G401.6 (cell line): ENCODE data around the gene ASIP.
"Not testable (repeated sequence)": the region's sequence is repeated elsewhere in the genome, so short reads cannot be mapped to it uniquely, and the experiment has no call there.

Source experiments
- FAIRE-seq: peaks from 2 replicates; lab custom pipeline; 2012; peaks lifted over from hg19 to GRCh38; lab: Jason Lieb, UNC

The ASIP gene, protein sequence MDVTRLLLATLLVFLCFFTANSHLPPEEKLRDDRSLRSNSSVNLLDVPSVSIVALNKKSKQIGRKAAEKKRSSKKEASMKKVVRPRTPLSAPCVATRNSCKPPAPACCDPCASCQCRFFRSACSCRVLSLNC

DNA sequence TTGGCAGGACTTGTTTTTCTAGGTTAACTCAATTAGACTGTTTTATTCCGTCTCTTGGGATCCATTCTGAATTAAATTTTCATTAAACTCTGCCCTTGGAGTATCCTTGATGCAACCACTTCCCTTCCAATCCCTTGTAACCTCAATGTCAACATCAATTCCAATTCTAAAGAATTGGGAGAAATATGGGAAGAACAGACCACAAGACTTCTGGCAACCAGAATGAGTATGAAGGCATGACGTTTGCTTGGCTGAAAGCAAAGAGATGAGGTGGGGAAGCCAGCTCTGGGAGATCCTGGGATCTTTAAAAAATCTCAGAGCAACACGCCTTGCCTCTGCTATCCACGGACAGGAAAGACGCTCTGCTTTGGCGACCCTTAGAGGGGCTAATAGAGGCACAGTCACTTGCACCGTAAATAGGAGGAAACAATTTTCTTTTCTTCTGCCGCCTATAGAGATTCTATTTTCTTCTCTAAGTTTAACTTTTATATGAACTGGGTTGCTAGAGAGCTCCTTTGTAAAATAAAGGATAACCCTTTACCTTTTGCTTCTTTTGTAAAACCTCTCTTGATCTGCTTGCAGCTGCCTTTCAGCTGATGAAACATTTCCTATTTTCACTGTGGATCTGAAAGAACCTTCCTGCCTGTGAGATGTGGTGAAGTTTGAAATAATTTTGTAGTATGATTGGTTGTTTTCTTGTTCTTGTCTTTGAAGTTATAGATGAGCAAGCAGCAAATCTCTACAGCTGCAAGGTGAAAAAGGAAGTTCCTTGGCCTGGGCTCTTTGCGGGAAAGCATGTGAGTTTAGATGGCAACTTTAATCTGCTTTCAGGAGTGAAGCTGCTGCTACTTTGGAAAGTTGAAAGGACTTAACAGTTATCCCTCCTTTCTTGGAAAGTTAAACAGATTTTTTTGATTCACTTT is at the start of gene ASIP:
Gene ASIP, plus strand, starts transcription at position 731 of the 923 bp plus-strand sequence. CDS start 18,952 bp downstream, outside the sequence.
- FAIRE-seq: no peak

GRCh38 chr20:34193051-34193450 is 48.2 kb upstream of the ASIP start:
- FAIRE-seq: no peak

- FAIRE-seq: no peak
Observed at GRCh38 chr20:34199183-34199582, 42.0 kb upstream of the ASIP start.

DNA sequence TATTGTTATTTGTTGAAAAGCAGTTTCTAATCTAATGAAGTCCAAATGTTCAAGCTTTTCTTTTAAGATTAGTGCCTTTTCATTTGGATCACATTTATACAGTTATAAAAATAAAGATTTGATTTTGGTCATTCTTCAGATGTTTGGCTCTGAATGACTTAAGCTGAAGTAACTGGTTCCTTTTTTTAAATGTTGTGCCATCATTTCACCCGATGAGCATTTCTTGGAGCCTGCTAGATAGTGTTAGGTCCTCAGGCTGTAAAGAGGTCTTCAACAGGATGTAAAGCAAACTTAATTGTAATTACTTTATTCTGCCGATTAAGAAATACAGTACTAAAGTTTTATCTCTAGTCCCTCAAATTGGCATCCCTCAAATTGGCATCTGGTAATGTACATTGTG is 41.2 kb upstream of the ASIP start:
- FAIRE-seq: no peak

- no peak for FAIRE-seq
Observed at GRCh38 chr20:34201531-34201930, 39.7 kb upstream of the ASIP start.

- FAIRE-seq: not testable (repeated sequence)
Observed at GRCh38 chr20:34205172-34205880, 35.9 kb upstream of the ASIP start.

GRCh38 chr20:34209111-34209510 is 32.1 kb upstream of the ASIP start:
- no peak for FAIRE-seq

- no peak for FAIRE-seq
Observed at GRCh38 chr20:34210271-34210670, 31.0 kb upstream of the ASIP start.

GRCh38 chr20:34211591-34211990 is 29.6 kb upstream of the ASIP start:
- FAIRE-seq: no peak

DNA sequence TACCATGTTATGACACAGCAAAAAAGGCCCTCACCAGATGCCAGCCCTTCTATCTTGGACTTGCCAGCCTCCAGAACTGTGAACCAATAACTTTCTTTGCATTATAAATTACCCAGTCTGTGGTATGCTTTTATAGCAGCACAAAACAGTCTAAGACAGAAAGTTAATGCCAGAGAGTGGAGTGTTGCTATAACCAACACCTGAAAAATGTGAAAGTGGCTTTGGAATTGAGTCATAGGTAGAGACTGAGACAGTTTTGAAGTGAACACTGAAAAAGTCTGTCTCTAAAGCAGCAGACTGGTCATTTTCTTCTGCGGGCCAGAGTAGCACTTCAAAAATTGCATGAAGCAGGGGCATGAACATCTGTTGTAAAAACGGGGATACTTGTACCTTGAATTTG is 28.0 kb upstream of the ASIP start:
- FAIRE-seq: no peak

DNA sequence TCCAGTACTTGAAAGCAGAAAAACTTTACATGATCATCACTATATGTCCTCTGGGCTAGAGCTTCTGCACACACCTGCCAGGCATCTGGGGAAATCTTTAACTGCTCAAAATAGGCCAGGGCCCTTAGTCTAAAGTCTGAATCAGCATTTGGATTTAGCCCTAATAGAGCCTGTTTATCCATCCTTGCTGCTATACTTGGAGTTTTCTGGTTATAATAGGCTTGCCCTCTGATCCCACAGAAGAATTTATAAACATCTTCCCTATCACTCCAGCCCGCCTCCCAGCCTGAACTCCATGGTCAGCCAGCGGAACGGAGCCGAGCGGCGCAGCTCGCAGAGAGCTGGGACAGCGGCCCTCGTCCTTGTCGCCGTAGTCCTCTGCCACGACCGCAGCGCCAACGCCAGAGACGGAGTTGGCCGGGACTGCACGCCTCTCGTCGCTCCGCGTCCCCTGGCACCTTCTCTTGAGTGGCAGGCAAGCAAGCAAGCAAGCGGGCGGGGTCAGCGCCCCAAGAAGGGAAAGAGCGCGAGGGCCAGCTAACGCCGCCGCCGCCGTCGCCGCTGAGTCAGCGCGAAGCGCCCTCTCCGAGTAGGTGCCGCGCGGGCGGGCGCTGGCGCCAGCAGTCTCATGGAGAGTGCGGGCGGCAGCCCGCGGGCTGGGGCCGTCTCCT is 25.4 kb upstream of the ASIP start:
- FAIRE-seq: no peak

DNA sequence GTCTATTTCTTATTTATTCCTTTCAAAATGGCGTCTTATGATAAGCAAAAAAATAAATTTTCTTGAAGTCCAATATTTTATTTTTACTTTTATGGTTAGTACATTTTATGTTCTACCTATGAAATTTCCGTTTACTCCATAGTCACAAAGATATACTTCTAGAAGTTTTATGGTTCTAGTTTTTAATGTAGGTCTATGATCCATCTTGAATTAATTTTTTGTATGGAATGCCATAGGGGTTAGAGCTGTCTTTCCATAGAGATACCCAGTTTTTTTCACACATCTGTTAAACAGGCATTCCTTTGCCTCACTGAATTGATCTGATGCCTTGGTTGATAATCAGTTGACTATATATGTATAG is 24.9 kb upstream of the ASIP start:
- no peak for FAIRE-seq

DNA sequence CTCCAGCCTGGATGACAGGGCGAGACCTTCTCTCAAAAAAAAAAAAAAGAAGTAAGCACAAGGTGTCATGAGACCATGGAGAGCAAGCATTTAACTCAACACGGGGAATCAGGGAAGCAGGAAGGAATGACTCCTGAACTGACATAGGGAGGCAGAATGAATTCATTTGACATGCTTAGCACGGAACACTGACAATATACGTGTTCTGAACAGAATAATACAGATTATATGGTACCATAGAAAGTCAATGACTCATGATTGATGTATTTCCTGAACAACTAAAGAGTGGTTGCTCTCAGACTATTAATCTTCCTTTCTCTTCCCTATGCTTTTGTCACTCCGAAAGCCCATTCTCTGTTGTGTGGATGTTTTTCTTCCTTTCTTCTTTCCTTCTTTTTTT is 20.7 kb upstream of the ASIP start:
- FAIRE-seq: no peak

- FAIRE-seq: no peak
Observed at GRCh38 chr20:34222208-34222607, 19.0 kb upstream of the ASIP start.

DNA sequence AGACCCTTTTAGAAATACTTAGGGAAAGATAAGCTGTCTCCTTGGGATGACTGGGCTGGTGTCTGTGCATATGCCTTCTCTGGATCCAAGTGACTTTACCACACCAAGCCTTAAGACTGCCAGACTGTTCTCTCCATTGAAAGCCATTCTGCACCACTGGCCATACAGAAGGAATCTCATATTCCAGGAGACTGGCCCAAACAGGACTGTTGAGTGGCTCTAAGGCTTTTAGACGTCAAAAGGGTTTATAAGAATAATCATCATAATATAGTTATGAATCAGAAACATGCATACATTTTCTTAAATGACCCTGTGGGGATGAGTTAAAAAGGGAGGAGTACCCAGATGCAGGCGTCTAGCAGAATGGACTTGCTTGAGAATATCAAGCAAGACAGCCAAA is 17.0 kb upstream of the ASIP start:
- FAIRE-seq: not testable (repeated sequence)

DNA sequence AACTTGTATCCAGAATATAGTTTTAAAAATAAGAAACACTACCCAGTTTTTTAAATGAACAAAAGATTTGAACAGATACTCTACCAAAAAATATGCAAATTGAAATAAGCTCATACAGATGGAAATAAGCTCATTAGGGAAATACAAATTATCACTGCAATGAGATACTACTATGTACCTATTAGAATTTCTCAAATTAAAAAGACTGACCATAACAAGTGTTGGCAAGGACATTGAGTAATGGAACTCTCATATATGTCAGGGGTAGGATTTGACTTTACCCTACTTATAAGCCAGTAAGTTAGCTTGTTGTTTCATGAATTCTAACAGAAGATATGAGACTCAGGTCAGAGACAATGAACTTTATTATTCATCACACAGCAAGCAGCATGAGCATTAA is 9.6 kb upstream of the ASIP start:
- FAIRE-seq: no peak

- FAIRE-seq: no peak
Observed at GRCh38 chr20:34232494-34233087, 8.6 kb upstream of the ASIP start.

DNA sequence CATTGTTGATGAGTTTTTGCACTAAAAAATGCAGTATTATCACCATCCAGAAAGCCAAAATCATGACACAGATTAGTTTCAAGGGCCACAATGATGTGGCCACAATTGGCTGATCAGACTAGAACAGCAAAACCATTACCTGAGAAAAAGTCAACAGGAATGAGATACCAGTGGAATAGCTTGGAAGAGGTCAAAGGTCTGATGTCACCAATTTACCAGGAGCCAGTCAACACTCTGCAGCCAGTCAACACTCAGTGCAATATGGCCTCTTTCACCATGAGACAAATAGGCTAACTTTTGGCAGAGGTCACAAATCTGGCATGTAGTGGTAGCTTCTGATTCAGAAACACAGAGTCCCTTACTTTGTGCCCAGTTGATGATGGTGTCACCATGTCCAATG is 7.5 kb upstream of the ASIP start:
- FAIRE-seq: no peak

- no peak for FAIRE-seq
Observed at GRCh38 chr20:34235875-34236274, 5.3 kb upstream of the ASIP start.

GRCh38 chr20:34237942-34238341 is 3.3 kb upstream of the ASIP start:
- FAIRE-seq: no peak

- FAIRE-seq: no peak
Observed at GRCh38 chr20:34240121-34240520, 1.1 kb upstream of the ASIP start.

GRCh38 chr20:34242015-34242414 is 792 bp downstream of the ASIP start:
- not testable (repeated sequence) for FAIRE-seq
